KG1 (cell line): ENCODE results near the gene P2RX7.
"Not testable (repeated sequence)": the region's sequence is repeated elsewhere in the genome, so short reads cannot be mapped to it uniquely, and the experiment has no call there.

ENCODE experiments used
- DNase-seq: peaks from one replicate; lab custom pipeline; 2025; lab: John Stamatoyannopoulos, UW

Gene P2RX7

GRCh38 chr12:121135320-121135719 lies 2.6 kb downstream of the P2RX7 start:
- no peak for DNase-seq

- no peak for DNase-seq
Measured at GRCh38 chr12:121137512-121137911, 4.8 kb downstream of the P2RX7 start.

GRCh38 chr12:121138284-121138683 lies 5.6 kb downstream of the P2RX7 start:
- no peak for DNase-seq

- DNase-seq, result no peak
Measured at GRCh38 chr12:121139286-121139685, 6.6 kb downstream of the P2RX7 start.

- no peak for DNase-seq
Measured at GRCh38 chr12:121142171-121142950, 9.7 kb downstream of the P2RX7 start.

- DNase-seq, result no peak
Measured at GRCh38 chr12:121144416-121144914, 11.8 kb downstream of the P2RX7 start.

GRCh38 chr12:121145221-121145620 lies 12.5 kb downstream of the P2RX7 start:
- no peak for DNase-seq

GRCh38 chr12:121149289-121149688 lies 16.6 kb downstream of the P2RX7 start:
- not testable (repeated sequence) for DNase-seq

- no peak for DNase-seq
Measured at GRCh38 chr12:121154793-121155375, 22.2 kb downstream of the P2RX7 start.

GRCh38 chr12:121156365-121156764 lies 23.7 kb downstream of the P2RX7 start:
- DNase-seq, result no peak

GRCh38 chr12:121158085-121158484 lies 25.4 kb downstream of the P2RX7 start:
- no peak for DNase-seq

- DNase-seq, result not testable (repeated sequence)
Measured at GRCh38 chr12:121158728-121159351, 26.2 kb downstream of the P2RX7 start.

GRCh38 chr12:121159467-121160307 lies 27.0 kb downstream of the P2RX7 start:
- DNase-seq, result no peak

GRCh38 chr12:121162384-121162783 lies 29.7 kb downstream of the P2RX7 start:
- no peak for DNase-seq

GRCh38 chr12:121162985-121163384 lies 30.3 kb downstream of the P2RX7 start:
- no peak for DNase-seq

GRCh38 chr12:121164839-121165238 lies 32.2 kb downstream of the P2RX7 start:
- DNase-seq, result not testable (repeated sequence)

GRCh38 chr12:121165316-121165715 lies 32.6 kb downstream of the P2RX7 start:
- no peak for DNase-seq

- DNase-seq, result no peak
Measured at GRCh38 chr12:121166356-121166755, 33.7 kb downstream of the P2RX7 start.

GRCh38 chr12:121167232-121167820 lies 34.6 kb downstream of the P2RX7 start:
- no peak for DNase-seq

- no peak for DNase-seq
Measured at GRCh38 chr12:121167951-121168350, 35.3 kb downstream of the P2RX7 start.

GRCh38 chr12:121170151-121170550 lies 37.5 kb downstream of the P2RX7 start:
- no peak for DNase-seq
